Lower lobe of right lung (tissue), 2 donors: ENCODE data around the gene OSBPL3. TPM values are rescaled to one million over a fixed set of nuclear protein-coding genes. Genes with fewer than 3 reads are reported as not detected.

Experiments used
- ATAC-seq, 2 donors: fragments of 200-7000 bp; cut with Tn5 transposase; one replicate each; pipeline ENCODE4 v1.9.1; 2020 to 2022; ENCODE audit warnings: mild to moderate bottlenecking in 2 of 2, moderate library complexity in 2 of 2
- DNase-seq: peaks from one replicate; pipeline ENCODE4 v3.0.0-alpha.2; 2020
- H3K27ac ChIP-seq: fragments of 200-600 bp; one replicate; pipeline ENCODE4 v1.8.0; 2022
- H3K27me3 ChIP-seq: fragments of 200-600 bp; one replicate; pipeline ENCODE4 v1.8.0; 2022; ENCODE audit warnings: low read depth
- H3K36me3 ChIP-seq: fragments of 200-600 bp; one replicate; pipeline ENCODE4 v1.8.0; 2022; ENCODE audit warnings: mild to moderate bottlenecking
- H3K4me1 ChIP-seq: fragments of 200-600 bp; one replicate; pipeline ENCODE4 v1.8.0; 2022
- H3K4me3 ChIP-seq: fragments of 200-600 bp; one replicate; pipeline ENCODE4 v1.8.0; 2022; ENCODE audit warnings: mild to moderate bottlenecking
- H3K9me3 ChIP-seq: fragments of 200-600 bp; one replicate; pipeline ENCODE4 v1.8.0; 2022
- CTCF ChIP-seq: fragments of 200-600 bp; IDR thresholded peaks from one replicate; pipeline ENCODE4 v1.8.0; 2022; ENCODE audit warnings: antibody characterized with exemption, mild to moderate bottlenecking
- intact Hi-C: fragments of 100-400 bp; cut with DNase I; formaldehyde crosslinking; loops from one replicate; pipeline ENCODE4 v1.11.0; 2022
- total RNA-seq: library from RNA; stranded (reverse); fragmentation: NEBNext Ultra II Directional; extraction: Animal tissue kit (Norgen Biotek cat#: 25700); gene quantifications from one replicate; pipeline ENCODE4 v1.2.1, GENCODE V29; 2021
- donor health status: DM: no; HTN: yes; CAD: no; lungs with severe emphysema.

Gene OSBPL3
- total RNA-seq, 1 donor from 2014 or later: 24.9 TPM

DNA sequence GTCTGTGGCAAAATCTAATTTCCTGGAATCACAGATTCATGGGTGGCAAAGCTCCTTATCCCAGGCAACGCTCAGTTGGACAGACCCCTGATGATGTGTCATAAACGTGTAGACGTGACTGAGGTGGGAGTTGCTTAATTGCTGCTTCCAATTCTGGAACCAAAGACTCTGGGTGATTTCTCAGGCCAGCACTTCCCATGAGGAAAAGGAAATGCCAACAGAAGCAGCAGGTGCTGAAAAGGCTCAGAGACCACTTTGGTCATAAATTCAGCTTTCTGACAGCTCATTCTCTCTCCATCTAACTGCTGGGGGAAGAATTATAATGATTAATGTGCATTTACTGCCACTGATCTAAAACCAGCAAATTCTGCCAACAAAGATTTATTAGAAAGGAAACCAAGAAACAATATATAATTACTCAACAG lies 88.7 kb downstream of the OSBPL3 start:
- intact Hi-C loops: no loop called here
- Histone ChIP-seq H3K4me1 (no peaks in the 10 kb centered on the region), H3K4me3 (no peak overlapping the region), H3K9me3 (no peaks in the 10 kb centered on the region), H3K27me3 (no peaks in the 10 kb centered on the region), H3K36me3 (no peaks in the 10 kb centered on the region), H3K27ac (no peak overlapping the region)
- DNase-seq: no peak
- no peak for ATAC-seq
- no peak for TF ChIP-seq CTCF

DNA sequence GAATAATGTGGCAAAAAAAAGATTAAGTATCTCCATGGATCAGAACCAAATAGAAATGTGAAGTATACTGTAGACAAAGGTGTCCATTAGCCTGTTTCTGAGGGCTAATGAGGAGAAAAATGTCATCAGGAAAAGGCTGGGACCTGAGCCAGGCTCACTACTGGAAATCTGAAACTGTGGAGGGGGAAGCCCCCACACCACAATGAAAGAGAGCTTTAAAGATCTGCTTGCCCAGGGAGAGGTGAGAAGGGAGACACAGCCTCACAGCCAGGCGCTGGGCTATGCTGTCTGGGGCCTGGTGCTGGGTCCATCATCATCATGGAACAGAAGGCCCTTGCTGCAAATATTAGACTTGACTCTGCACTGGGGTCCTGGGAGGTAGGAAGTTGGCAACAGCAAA lies 90.4 kb downstream of the OSBPL3 start:
- intact Hi-C loops: no loop called here
- Histone ChIP-seq H3K27ac (no peak overlapping the region), H3K9me3 (no peaks in the 10 kb centered on the region), H3K27me3 (no peaks in the 10 kb centered on the region), H3K4me3 (no peak overlapping the region), H3K36me3 (no peaks in the 10 kb centered on the region), H3K4me1 (peaks cover 6% of the 10 kb centered on the region)
- no peak for DNase-seq
- no peak for ATAC-seq
- TF ChIP-seq CTCF: no peak

- Histone ChIP-seq H3K4me3 (no peak overlapping the region), H3K27ac (no peak overlapping the region), H3K36me3 (no peaks in the 10 kb centered on the region), H3K4me1 (peaks cover 13% of the 10 kb centered on the region), H3K27me3 (no peaks in the 10 kb centered on the region), H3K9me3 (no peaks in the 10 kb centered on the region)
- DNase-seq: no peak
- ATAC-seq: no peak
- intact Hi-C loops: no loop called here
- no peak for TF ChIP-seq CTCF
Observed at GRCh38 chr7:24888653-24889052, 91.3 kb downstream of the OSBPL3 start.

- no peak for DNase-seq
- intact Hi-C loops: no loop called here
- no peak for TF ChIP-seq CTCF
- Histone ChIP-seq H3K4me1 (peaks cover 21% of the 10 kb centered on the region), H3K36me3 (no peaks in the 10 kb centered on the region), H3K9me3 (no peaks in the 10 kb centered on the region), H3K27ac (no peak overlapping the region), H3K4me3 (no peak overlapping the region), H3K27me3 (no peaks in the 10 kb centered on the region)
- ATAC-seq: no peak
Observed at GRCh38 chr7:24885716-24886115, 94.3 kb downstream of the OSBPL3 start.

- no peaks in the 10 kb centered on the region for H3K27me3 ChIP-seq
- H3K9me3 ChIP-seq: no peaks in the 10 kb centered on the region
- H3K27ac ChIP-seq: no peak overlapping the region
- no peak overlapping the region for H3K4me3 ChIP-seq
- peaks cover 21% of the 10 kb centered on the region for H3K4me1 ChIP-seq
- H3K36me3 ChIP-seq: no peaks in the 10 kb centered on the region
- no peak for TF ChIP-seq CTCF
- DNase-seq: no peak
- intact Hi-C loops: no loop called here
- peak; percentile 84 for ATAC-seq
Observed at GRCh38 chr7:24885305-24885704, 94.7 kb downstream of the OSBPL3 start.

GRCh38 chr7:24884401-24884800 lies 95.6 kb downstream of the OSBPL3 start:
- Histone ChIP-seq H3K27me3 (no peaks in the 10 kb centered on the region), H3K27ac (no peak overlapping the region), H3K4me1 (peaks cover 21% of the 10 kb centered on the region), H3K9me3 (no peaks in the 10 kb centered on the region), H3K4me3 (no peak overlapping the region), H3K36me3 (no peaks in the 10 kb centered on the region)
- DNase-seq (no peak), ATAC-seq (peak; percentile 57 to 61)
- intact Hi-C loops: no loop called here
- no peak for TF ChIP-seq CTCF
